AML-193 (cell line): Measurements from ENCODE around the gene UCP2.
"Not testable (repeated sequence)": the region's sequence is repeated elsewhere in the genome, so short reads cannot be mapped to it uniquely, and the experiment has no call there.

Experiments
- DNase-seq, 2 experiments: peaks; one replicate each; lab custom pipeline; 2025; lab: John Stamatoyannopoulos, UW

The UCP2 gene

GRCh38 chr11:73944085-73944484 is 38.6 kb downstream of the UCP2 start:
- no peak for DNase-seq

DNA sequence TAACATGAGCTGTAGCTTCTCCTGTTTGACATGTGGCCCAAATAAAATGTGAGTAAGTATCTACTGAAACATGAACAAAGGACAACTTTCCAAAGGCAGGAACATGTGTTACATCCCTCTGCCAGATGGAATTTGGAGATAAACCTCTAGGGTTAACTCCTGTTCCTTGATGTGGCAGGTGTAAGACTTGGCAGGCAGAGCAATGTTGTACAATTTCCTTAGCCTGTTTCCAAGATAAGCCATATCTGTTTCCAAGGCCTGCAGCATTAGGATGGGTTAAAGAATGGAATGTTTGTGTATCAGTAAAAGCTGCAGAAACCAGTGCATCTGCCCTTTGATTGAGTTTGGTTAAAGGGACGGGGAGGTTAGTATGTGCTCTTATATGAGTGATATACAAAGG is 40.6 kb downstream of the UCP2 start:
- DNase-seq = no peak

GRCh38 chr11:73940801-73941570 is 41.7 kb downstream of the UCP2 start:
- DNase-seq = no peak

DNA sequence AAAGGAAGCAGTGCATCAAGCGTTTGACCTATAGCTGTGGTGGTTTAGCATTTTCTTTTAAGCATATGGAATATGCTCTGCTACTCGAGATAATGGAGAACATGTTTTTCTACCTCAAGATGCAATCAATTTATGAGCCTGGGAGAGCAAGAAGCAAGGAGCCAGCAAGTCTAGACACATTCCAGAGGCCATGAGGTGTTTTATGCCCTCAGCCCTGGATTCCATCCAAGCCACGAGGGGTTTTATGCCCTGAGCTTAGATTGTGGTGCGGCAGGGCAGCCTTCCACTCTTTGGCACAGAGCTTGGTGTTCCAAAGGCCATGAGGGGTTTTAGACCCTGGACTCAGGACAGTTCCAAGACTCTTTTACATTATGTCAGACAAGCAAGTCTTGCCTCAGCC is 43.5 kb downstream of the UCP2 start:
- DNase-seq = no peak

- not testable (repeated sequence) for DNase-seq
Observed at GRCh38 chr11:73936047-73936446, 46.6 kb downstream of the UCP2 start.

DNA sequence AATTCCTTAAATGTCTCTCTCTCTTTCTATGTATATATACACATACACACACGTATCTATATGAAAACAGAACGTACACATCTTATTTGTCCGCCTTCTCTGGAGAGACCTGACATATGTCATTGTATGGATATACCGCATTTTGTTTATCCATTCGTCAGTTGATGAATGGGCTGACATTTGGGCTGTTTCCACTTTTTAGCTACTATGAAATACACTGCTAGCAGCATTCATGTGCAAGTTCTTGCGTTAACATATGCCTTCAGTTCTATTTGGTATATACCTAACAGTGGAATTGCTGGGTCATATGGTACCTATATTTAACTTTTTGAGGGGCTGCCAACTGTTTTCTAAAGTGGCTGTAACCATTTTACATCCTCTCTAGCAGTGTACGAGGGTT is 49.9 kb downstream of the UCP2 start:
- DNase-seq = no peak

DNA sequence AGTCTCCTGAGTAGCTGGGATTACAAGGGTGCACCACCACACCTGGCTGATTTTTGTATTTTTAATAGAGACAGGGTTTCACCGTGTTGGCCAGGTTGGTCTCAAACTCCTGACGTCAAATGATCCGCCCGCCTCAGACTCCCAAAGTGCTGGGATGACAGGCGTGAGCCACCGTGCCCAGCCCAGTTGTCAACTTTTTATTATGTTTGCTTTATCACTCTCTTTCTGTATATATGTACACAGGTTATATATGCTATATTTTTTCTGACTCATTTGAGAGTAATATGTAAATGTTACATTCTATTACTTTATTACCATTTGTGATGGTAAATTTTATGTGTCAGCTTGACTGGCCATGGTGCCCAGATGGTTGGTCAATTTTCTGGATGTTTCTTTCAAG is 50.7 kb downstream of the UCP2 start:
- no peak for DNase-seq

DNA sequence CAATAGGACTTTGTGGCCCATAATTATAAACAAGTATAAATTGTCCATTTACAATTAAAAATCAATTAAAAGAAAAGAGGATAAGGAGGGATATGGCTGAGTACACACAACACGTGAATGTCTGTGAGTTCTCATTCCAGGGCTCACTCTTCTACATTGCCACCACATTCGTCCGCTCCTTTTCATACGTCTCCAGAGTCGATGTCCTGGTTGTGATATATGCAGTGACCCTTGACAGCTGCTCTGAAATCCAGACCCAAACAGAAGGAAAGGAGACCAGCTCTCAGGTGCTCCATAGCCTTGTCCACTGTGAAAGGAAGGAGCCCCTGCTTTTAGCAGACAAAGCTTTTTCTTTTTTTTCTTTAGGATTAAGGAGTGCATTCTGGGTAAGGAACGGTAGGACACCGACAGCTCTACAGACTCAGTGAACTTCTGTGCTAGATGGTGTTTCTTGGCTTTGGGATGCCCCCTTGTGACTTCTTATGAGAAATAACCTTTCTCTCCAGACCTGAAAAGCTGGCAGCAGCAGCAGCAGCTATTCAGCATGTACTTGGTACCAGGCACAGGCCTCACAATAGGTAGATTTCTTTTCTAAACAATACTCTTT is 51.5 kb downstream of the UCP2 start:
- peak; percentile 60 to 67 for DNase-seq

DNA sequence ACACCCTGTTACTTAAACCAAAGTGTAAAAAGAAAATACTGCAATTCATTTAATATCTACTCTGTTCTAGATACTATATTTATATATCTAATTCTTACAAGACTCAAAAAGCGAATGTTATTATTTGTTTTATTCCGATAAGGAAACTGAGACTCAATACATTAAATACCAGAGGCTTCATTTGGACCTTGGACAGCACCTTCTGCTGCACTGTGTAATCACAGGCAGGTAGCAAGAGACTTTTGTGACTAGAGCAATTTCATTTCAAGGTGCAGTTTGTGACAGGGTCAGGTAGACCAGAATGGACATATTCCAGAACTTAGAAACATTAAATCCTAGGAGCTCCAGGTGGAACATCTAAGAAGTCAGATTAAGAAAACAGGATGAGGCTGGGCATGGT is 53.3 kb downstream of the UCP2 start:
- DNase-seq = no peak
